ENCODE results near the gene RASGRF1.

DNA sequence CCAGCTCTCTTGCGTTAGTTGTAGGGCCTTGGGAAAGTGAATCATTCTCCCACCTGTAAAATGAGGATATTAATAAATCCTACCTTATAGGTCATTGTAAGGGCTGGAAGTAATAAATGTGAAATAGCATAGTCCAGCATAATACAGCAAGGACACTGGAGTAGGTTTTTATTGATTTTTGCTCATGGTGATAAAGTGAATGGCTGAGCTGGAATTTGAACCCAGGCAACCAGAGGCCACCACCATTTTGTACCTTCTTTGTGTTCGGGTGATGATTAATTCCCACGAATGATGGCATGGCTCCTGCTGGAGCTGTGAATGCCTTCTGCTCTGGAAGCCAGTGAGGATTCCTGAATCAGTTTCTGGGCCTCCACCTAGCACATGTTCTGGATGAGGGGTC lies 177.6 kb downstream of the RASGRF1 start:
- TF ChIP-seq, protein P1, sequence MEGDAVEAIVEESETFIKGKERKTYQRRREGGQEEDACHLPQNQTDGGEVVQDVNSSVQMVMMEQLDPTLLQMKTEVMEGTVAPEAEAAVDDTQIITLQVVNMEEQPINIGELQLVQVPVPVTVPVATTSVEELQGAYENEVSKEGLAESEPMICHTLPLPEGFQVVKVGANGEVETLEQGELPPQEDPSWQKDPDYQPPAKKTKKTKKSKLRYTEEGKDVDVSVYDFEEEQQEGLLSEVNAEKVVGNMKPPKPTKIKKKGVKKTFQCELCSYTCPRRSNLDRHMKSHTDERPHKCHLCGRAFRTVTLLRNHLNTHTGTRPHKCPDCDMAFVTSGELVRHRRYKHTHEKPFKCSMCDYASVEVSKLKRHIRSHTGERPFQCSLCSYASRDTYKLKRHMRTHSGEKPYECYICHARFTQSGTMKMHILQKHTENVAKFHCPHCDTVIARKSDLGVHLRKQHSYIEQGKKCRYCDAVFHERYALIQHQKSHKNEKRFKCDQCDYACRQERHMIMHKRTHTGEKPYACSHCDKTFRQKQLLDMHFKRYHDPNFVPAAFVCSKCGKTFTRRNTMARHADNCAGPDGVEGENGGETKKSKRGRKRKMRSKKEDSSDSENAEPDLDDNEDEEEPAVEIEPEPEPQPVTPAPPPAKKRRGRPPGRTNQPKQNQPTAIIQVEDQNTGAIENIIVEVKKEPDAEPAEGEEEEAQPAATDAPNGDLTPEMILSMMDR (conservative IDR thresholded peaks at IDR 0.05; ENCODE audit: low read length): no peak
- no peak for TF ChIP-seq EZH2phosphoT487 (IDR thresholded peaks at IDR 0.05; ENCODE audit: borderline replicate concordance, low read depth, low read length)

Measured in OCI-LY7 (cell line).